Calu3 (cell line): ENCODE data around the gene PLAC1. TPM values are rescaled to one million over a fixed set of nuclear protein-coding genes. Genes with fewer than 3 reads are reported as not detected.

Experiments
- BruUV-seq: library from RNA; stranded (reverse); fragments of 400-500 nt; replicated peaks from 2 replicates; lab custom pipeline; 2021; lab: Mats Ljungman, UMichigan
- CTCF ChIA-PET: fragments of 300-600 bp; sonication (Branson Sonifier 250); formaldehyde crosslinking; loops from one replicate; lab custom pipeline; 2022; ENCODE audit warnings: antibody characterized with exemption; lab: Charles Lee
- DNase-seq: peaks from one replicate; pipeline ENCODE4 v3.0.0; 2022
- H3K27ac Mint-ChIP-seq: one replicate; pipeline ENCODE4 v1.8.0; 2022; ENCODE audit warnings: mixed read lengths; ENCODE audit not compliant: unreplicated experiment
- H3K27me3 Mint-ChIP-seq: one replicate; pipeline ENCODE4 v1.8.0; 2022; ENCODE audit warnings: mixed read lengths; ENCODE audit not compliant: unreplicated experiment
- H3K36me3 Mint-ChIP-seq: one replicate; pipeline ENCODE4 v1.8.0; 2022; ENCODE audit warnings: mild to moderate bottlenecking, moderate library complexity, mixed read lengths; ENCODE audit not compliant: insufficient read depth, unreplicated experiment
- H3K4me1 Mint-ChIP-seq: one replicate; pipeline ENCODE4 v1.8.0; 2022; ENCODE audit warnings: mild to moderate bottlenecking, low read depth, mixed read lengths; ENCODE audit not compliant: unreplicated experiment
- H3K4me3 Mint-ChIP-seq: one replicate; pipeline ENCODE4 v1.8.0; 2022; ENCODE audit warnings: mild to moderate bottlenecking, low read depth, moderate library complexity, mixed read lengths; ENCODE audit not compliant: unreplicated experiment
- H3K9me3 Mint-ChIP-seq: one replicate; pipeline ENCODE4 v1.8.0; 2022; ENCODE audit warnings: low read depth, mixed read lengths; ENCODE audit not compliant: unreplicated experiment
- CTCF ChIP-seq: fragments of 200-600 bp; IDR thresholded peaks from one replicate; pipeline ENCODE4 v1.8.0; 2022; ENCODE audit warnings: antibody characterized with exemption; ENCODE audit not compliant: unreplicated experiment
- intact Hi-C: fragments of 100-400 bp; cut with micrococcal nuclease; formaldehyde crosslinking; loops from one replicate; pipeline ENCODE4 v1.10.0; 2022; ENCODE audit not compliant: unreplicated experiment
- microRNA-seq: library from miRNA; unstranded; fragments of <30 nt; microRNA quantifications from one replicate; pipeline ENCODE4 v1.2.0, GENCODE V29; 2022
- total RNA-seq: library from RNA; stranded (reverse); gene quantifications from 2 replicates; pipeline ENCODE4 v1.2.3, GENCODE V29; 2022

PLAC1 gene
- total RNA-seq, 1 experiment from 2014 or later = not detected

DNA sequence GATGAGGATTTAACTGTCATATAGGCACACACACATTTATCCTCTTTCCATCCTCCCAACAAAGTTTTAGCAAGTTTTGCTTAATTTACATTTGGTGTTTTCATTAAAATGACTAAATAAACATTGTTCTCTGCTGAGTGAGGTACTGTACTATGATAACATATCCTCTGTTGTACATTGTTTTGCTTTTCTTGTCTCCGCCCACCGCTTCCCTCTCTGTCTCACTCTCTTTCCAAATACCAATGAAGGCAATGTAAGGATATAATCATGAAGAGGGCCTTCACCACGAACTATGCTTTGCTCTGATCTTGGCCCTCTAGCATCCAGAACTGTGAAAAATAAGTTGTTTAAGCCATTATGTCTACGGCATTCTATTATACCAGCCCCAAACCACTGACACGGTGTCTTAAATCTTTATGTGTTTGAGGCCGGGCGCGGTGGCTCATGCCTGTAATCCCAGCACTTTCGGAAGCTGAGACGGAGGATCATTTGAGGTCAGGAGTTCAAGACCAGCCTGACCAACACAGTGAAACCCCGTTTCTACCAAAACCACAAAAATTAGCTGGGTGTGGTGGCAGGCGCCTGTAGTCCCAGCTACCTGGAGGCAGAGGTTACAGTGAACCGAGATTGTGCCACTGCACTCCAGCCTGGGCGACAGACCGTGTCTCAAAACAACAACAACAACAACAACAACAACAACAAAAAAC is 133.0 kb downstream of the PLAC1 start:
- CTCF ChIA-PET = no interaction called here
- no peak overlapping the region for H3K27ac Mint-ChIP-seq
- no peak for TF ChIP-seq CTCF
- no peaks in the 10 kb centered on the region for H3K4me1 Mint-ChIP-seq
- no peaks in the 10 kb centered on the region for H3K36me3 Mint-ChIP-seq
- H3K4me3 Mint-ChIP-seq = no peak overlapping the region
- no TSS peak for BruUV-seq
- H3K9me3 Mint-ChIP-seq = no peaks in the 10 kb centered on the region
- intact Hi-C loops = no loop called here
- H3K27me3 Mint-ChIP-seq = no peaks in the 10 kb centered on the region
- DNase-seq = no peak

- intact Hi-C loops = no loop called here
- no peaks in the 10 kb centered on the region for H3K9me3 Mint-ChIP-seq
- no peaks in the 10 kb centered on the region for H3K36me3 Mint-ChIP-seq
- CTCF ChIA-PET = no interaction called here
- TF ChIP-seq CTCF = no peak
- no peak overlapping the region for H3K4me3 Mint-ChIP-seq
- no peaks in the 10 kb centered on the region for H3K4me1 Mint-ChIP-seq
- no peak overlapping the region for H3K27ac Mint-ChIP-seq
- no TSS peak for BruUV-seq
- no peak for DNase-seq
- no peaks in the 10 kb centered on the region for H3K27me3 Mint-ChIP-seq
These were observed 134.1 kb downstream of the PLAC1 start for GRCh38 chrX:134524181-134524580.

DNA sequence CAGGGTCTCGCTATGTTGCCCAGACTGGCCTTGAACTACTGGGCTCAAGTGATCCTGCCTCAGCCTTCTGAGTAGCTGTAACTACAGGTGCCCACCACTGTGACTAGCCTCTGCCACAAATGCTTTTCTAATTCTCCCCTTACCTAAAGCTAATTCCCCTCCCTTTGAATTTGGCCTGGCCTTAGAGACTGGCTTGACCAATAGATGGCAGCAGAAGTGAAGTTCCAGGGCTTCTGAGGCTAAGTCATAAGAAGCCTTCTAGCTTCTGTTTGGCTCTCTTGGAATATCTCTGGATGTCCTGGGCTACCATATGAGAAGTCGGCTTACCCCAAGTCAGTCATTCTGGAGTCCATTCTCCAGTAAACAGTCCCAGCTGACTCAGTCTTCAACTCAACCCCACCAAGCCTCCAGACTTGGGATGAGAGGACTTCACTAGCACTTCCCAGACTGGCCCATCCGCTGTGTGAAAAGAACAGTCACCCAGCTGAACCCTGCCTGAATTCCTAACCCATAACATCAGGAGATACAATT is 137.3 kb downstream of the PLAC1 start:
- no peaks in the 10 kb centered on the region for H3K27me3 Mint-ChIP-seq
- H3K27ac Mint-ChIP-seq = no peak overlapping the region
- TF ChIP-seq CTCF = no peak
- H3K4me3 Mint-ChIP-seq = no peak overlapping the region
- no peaks in the 10 kb centered on the region for H3K36me3 Mint-ChIP-seq
- no peaks in the 10 kb centered on the region for H3K4me1 Mint-ChIP-seq
- no peaks in the 10 kb centered on the region for H3K9me3 Mint-ChIP-seq
- intact Hi-C loops = loop anchor here (1.0 kb wide), 1 partner anchor 232 kb away; no protein-coding TSS in a partner anchor
- CTCF ChIA-PET = interaction anchor here (0.6 to 1.7 kb wide), 14 partner anchors 8 to 316 kb away, joined by 3 to 19 read pairs (median 3); no protein-coding TSS in a partner anchor
- no TSS peak for BruUV-seq
- DNase-seq = peak; percentile 49

Small RNAs within 50 kb of the gene (microRNA-seq; reads per million reads assigned to microRNA genes)
- gene MIR424 = 2,745 reads per million, percentile 88 among the genes with 10 or more reads in this experiment
- 3.5 reads per million, percentile 4 among the genes with 10 or more reads in this experiment for gene MIR450A1
- gene MIR450A2 = 1.8 reads per million
- gene MIR450B = 12.7 reads per million, percentile 37 among the genes with 10 or more reads in this experiment
- 121 reads per million, percentile 66 among the genes with 10 or more reads in this experiment for gene MIR503
- gene MIR542 = 27.1 reads per million, percentile 48 among the genes with 10 or more reads in this experiment

Other genes with a start within 250 kb of the PLAC1 start
- gene HPRT1, start 198.3 kb downstream of the PLAC1 start, total RNA-seq = 64.8 and 75.0 TPM in 2 replicates
- 45.7 and 54.2 TPM in 2 replicates for gene PABIR2, start 138.7 kb upstream of the PLAC1 start, total RNA-seq